ENCODE measurements around the gene NLRC5. TPM values are rescaled to one million over a fixed set of nuclear protein-coding genes. Genes with fewer than 3 reads are reported as not detected.

Gene NLRC5
- total RNA-seq, 4 donors from 2014 or later, result 11.1 to 39.7 (median 16.3) TPM

DNA sequence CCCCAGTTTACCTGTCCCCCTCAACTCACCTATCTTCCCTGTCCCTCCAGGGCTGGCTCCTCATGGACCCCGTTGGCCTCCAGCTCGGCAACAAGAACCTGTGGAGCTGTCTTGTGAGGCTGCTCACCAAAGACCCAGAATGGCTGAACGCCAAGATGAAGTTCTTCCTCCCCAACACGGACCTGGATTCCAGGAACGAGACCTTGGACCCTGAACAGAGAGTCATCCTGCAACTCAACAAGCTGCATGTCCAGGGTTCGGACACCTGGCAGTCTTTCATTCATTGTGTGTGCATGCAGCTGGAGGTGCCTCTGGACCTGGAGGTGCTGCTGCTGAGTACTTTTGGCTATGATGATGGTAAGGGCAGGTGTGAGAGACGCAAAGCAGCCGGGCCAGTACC is 31.3 kb downstream of the NLRC5 start:
- no peaks in the 10 kb centered on the region for H3K27me3 ChIP-seq
- WGBS, 2 donors (ENCODE audit: low coverage in 1 of 2), result 80 to 87% methylated on average over 1 to 3 of the region's 8 CpGs
- no peak overlapping the region for H3K4me3 ChIP-seq
- peaks cover 0 to 88% of the 10 kb centered on the region in 2 donors for H3K36me3 ChIP-seq
- H3K27ac ChIP-seq, result no peak overlapping the region
- no peak for TF ChIP-seq EP300 (IDR thresholded peaks at IDR 0.05)
- no peak for TF ChIP-seq POLR2A (IDR thresholded peaks at IDR 0.05)
- TF ChIP-seq, protein P1, sequence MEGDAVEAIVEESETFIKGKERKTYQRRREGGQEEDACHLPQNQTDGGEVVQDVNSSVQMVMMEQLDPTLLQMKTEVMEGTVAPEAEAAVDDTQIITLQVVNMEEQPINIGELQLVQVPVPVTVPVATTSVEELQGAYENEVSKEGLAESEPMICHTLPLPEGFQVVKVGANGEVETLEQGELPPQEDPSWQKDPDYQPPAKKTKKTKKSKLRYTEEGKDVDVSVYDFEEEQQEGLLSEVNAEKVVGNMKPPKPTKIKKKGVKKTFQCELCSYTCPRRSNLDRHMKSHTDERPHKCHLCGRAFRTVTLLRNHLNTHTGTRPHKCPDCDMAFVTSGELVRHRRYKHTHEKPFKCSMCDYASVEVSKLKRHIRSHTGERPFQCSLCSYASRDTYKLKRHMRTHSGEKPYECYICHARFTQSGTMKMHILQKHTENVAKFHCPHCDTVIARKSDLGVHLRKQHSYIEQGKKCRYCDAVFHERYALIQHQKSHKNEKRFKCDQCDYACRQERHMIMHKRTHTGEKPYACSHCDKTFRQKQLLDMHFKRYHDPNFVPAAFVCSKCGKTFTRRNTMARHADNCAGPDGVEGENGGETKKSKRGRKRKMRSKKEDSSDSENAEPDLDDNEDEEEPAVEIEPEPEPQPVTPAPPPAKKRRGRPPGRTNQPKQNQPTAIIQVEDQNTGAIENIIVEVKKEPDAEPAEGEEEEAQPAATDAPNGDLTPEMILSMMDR (IDR thresholded peaks at IDR 0.05), result no peak
- TF ChIP-seq POLR2AphosphoS5 (IDR thresholded peaks at IDR 0.05), result no peak
- H3K9me3 ChIP-seq, result no peaks in the 10 kb centered on the region
- no peak for ATAC-seq
- no peaks in the 10 kb centered on the region for H3K4me1 ChIP-seq

- 89% methylated on average over 1 of the region's 6 CpGs; no CpG with 5 or more reads in 1 of the 2 donors for WGBS, 2 donors (ENCODE audit: low coverage in 1 of 2)
- no peak overlapping the region for H3K4me3 ChIP-seq
- H3K36me3 ChIP-seq, result peaks cover 0 to 97% of the 10 kb centered on the region in 2 donors
- H3K27me3 ChIP-seq, result no peaks in the 10 kb centered on the region
- H3K9me3 ChIP-seq, result no peaks in the 10 kb centered on the region
- H3K27ac ChIP-seq, result no peak overlapping the region
- H3K4me1 ChIP-seq, result no peaks in the 10 kb centered on the region
- no peak for ATAC-seq
- TF ChIP-seq, protein P1 (IDR thresholded peaks at IDR 0.05), result no peak
- TF ChIP-seq POLR2A (IDR thresholded peaks at IDR 0.05), result no peak
- TF ChIP-seq EP300 (IDR thresholded peaks at IDR 0.05), result no peak
- no peak for TF ChIP-seq POLR2AphosphoS5 (IDR thresholded peaks at IDR 0.05)
Measured at GRCh38 chr16:57021757-57022156, 32.4 kb downstream of the NLRC5 start.

DNA sequence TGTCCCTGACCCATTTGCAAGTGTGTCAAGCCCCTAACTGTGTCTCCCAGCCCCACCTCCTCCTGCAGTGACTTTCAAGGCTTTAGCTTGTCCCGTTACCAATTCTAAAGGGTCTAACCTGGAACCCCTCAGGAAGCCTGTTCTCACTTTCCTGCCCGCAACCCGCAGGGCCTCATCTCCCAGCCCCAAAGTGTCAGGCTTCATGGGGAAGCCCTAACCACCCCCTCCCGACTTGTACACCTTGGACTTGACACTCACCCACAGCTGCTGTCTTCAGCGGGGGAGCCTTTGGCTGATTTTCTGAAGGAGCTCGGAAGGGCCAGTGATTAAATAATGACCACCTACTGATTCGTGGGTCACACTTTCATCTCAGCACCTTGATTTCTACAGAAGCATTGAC is 33.1 kb downstream of the NLRC5 start:
- Histone ChIP-seq H3K4me1 (no peaks in the 10 kb centered on the region), H3K9me3 (no peaks in the 10 kb centered on the region), H3K27ac (no peak overlapping the region), H3K4me3 (no peak overlapping the region), H3K27me3 (no peaks in the 10 kb centered on the region), H3K36me3 (peaks cover 0 to 94% of the 10 kb centered on the region in 2 donors)
- 79 to 85% methylated on average over 3 of the region's 7 CpGs for WGBS, 2 donors (ENCODE audit: low coverage in 1 of 2)
- TF ChIP-seq POLR2A (IDR thresholded peaks at IDR 0.05) (no peak), POLR2AphosphoS5 (IDR thresholded peaks at IDR 0.05) (no peak), EP300 (IDR thresholded peaks at IDR 0.05) (no peak)
- TF ChIP-seq, protein P1 (IDR thresholded peaks at IDR 0.05), result no peak
- no peak for ATAC-seq

GRCh38 chr16:57023541-57024249 is 34.3 kb downstream of the NLRC5 start:
- peaks cover 0 to 88% of the 10 kb centered on the region in 2 donors for H3K36me3 ChIP-seq
- no peak for ATAC-seq

More at GRCh38 chr16:57023541-57024249, 34.3 kb downstream of the NLRC5 start:
- no peaks in the 10 kb centered on the region for H3K9me3 ChIP-seq
- no peaks in the 10 kb centered on the region for H3K4me1 ChIP-seq
- no peak overlapping the region for H3K4me3 ChIP-seq
- WGBS, 2 donors (ENCODE audit: low coverage in 1 of 2), result 60% methylated on average over 1 of the region's 8 CpGs; no CpG with 5 or more reads in 1 of the 2 donors
- no peak overlapping the region for H3K27ac ChIP-seq
- no peaks in the 10 kb centered on the region for H3K27me3 ChIP-seq
- TF ChIP-seq EP300 (IDR thresholded peaks at IDR 0.05) (no peak), POLR2A (IDR thresholded peaks at IDR 0.05) (no peak), POLR2AphosphoS5 (IDR thresholded peaks at IDR 0.05) (no peak)
- TF ChIP-seq, protein P1 (IDR thresholded peaks at IDR 0.05), result no peak
